Measurements from ENCODE around the gene MYCN.

- TF ChIP-seq CTCF (IDR thresholded peaks at IDR 0.05) (no peak), RFX5 (IDR thresholded peaks at IDR 0.05; ENCODE audit: low read length) (no peak), EZH2phosphoT487 (IDR thresholded peaks at IDR 0.05; ENCODE audit: borderline replicate concordance, low read depth) (no peak), POLR2AphosphoS5 (IDR thresholded peaks at IDR 0.05; ENCODE audit: low read depth, low read length) (no peak), TCF12 (IDR thresholded peaks at IDR 0.05) (no peak), CHD2 (IDR thresholded peaks at IDR 0.05; ENCODE audit: low read length, partially characterized antibody) (no peak), ZBTB33 (IDR thresholded peaks at IDR 0.05; ENCODE audit: borderline replicate concordance, low read depth) (no peak)
- TF ChIP-seq, protein P1, sequence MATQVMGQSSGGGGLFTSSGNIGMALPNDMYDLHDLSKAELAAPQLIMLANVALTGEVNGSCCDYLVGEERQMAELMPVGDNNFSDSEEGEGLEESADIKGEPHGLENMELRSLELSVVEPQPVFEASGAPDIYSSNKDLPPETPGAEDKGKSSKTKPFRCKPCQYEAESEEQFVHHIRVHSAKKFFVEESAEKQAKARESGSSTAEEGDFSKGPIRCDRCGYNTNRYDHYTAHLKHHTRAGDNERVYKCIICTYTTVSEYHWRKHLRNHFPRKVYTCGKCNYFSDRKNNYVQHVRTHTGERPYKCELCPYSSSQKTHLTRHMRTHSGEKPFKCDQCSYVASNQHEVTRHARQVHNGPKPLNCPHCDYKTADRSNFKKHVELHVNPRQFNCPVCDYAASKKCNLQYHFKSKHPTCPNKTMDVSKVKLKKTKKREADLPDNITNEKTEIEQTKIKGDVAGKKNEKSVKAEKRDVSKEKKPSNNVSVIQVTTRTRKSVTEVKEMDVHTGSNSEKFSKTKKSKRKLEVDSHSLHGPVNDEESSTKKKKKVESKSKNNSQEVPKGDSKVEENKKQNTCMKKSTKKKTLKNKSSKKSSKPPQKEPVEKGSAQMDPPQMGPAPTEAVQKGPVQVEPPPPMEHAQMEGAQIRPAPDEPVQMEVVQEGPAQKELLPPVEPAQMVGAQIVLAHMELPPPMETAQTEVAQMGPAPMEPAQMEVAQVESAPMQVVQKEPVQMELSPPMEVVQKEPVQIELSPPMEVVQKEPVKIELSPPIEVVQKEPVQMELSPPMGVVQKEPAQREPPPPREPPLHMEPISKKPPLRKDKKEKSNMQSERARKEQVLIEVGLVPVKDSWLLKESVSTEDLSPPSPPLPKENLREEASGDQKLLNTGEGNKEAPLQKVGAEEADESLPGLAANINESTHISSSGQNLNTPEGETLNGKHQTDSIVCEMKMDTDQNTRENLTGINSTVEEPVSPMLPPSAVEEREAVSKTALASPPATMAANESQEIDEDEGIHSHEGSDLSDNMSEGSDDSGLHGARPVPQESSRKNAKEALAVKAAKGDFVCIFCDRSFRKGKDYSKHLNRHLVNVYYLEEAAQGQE (IDR thresholded peaks at IDR 0.05; ENCODE audit: low read depth, low read length) = no peak
Observed at GRCh38 chr2:15935675-15936074, 4.7 kb upstream of the MYCN start.
